ENCODE results near the gene ZNF333. TPM values are rescaled to one million over a fixed set of nuclear protein-coding genes. Genes with fewer than 3 reads are reported as not detected.

ZNF333 gene
- polyA plus RNA-seq, 1 of the 3 experiments (the other 2 are of a cell fraction) = 15.2 TPM

DNA sequence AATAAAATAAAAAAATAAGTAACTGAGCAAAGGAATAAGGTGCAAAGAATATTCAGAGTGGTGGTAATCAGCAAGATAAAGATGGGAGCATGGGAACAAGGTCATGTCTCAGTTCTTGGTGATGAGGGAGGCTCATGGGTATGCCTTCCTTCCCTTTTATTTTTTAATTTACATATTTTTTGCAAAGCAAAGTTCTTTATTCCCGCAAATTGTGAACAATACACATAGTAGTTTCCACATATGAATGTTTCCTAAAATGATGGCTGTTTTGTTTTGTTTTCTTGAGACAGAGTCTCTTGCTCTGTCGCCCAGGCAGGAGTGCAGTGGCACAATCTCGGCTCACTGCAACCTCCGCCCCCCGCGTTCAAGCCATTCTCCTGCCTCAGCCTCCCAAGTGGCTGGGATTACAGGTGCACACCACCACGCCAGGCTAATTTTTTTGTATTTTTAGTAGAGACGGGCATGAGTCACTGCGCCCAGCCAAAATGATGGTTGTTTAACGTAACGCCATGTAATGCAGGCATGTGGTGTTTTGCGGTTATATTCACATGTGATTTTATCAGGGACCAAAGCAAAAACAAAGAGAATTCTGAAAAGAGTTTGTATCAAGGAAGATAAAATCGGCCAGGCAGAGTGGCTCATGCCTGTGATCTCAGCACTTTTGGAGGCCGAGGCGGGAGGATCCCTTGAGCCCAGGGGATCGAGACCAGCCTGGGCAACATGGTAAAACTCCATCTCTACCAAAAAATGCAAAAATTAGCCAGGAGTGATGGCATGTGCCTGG lies 93.0 kb downstream of the ZNF333 start:
- H4K20me1 ChIP-seq (ENCODE audit: insufficient read depth) = no peaks in the 10 kb centered on the region
- H3K9ac ChIP-seq = no peak overlapping the region
- H3K9me3 ChIP-seq = no peaks in the 10 kb centered on the region
- no peaks in the 10 kb centered on the region for H3K9me2 ChIP-seq
- CTCF ChIA-PET = no interaction called here
- no peak overlapping the region for H3K4me3 ChIP-seq (ENCODE audit: low read depth in 2 of 2, low read length in 1 of 2)
- WGBS (ENCODE audit: low lambda C conversion rate) = 9% methylated on average over 16 of the region's 16 CpGs
- DNase-seq = no peak
- H3F3A ChIP-seq (replicated peaks; ENCODE audit: insufficient read depth) = no peaks in the 10 kb centered on the region
- H3K36me3 ChIP-seq (replicated peaks in 1 of 2; ENCODE audit: control insufficient read depth in 1 of 2, insufficient read depth in 2 of 2, low read length in 1 of 2) = no peaks in the 10 kb centered on the region
- H3K4me1 ChIP-seq (ENCODE audit: control insufficient read depth in 1 of 2, insufficient read depth in 2 of 2, low read depth in 1 of 2, low read length in 1 of 2) = no peaks in the 10 kb centered on the region
- no peak overlapping the region for H3K4me2 ChIP-seq
- H3K27me3 ChIP-seq (ENCODE audit: insufficient read depth) = peaks cover 10% of the 10 kb centered on the region; the same call in 1 of the 2 replicates
- no peak for TF ChIP-seq TCF12 (IDR thresholded peaks at IDR 0.05)
- no peak for TF ChIP-seq FOSL2 (IDR thresholded peaks at IDR 0.05; ENCODE audit: borderline replicate concordance, low read depth)
- TF ChIP-seq MXI1 (IDR thresholded peaks at IDR 0.05; ENCODE audit: low read depth, low read length) = no peak
- TF ChIP-seq NRF1 (IDR thresholded peaks at IDR 0.05; ENCODE audit: low read depth, low read length) = no peak
- TF ChIP-seq RXRA (IDR thresholded peaks at IDR 0.05; ENCODE audit: borderline replicate concordance, low read depth) = no peak
- no peak for TF ChIP-seq SIN3A (IDR thresholded peaks at IDR 0.05; ENCODE audit: borderline replicate concordance, low read depth, low read length)
- TF ChIP-seq, protein P1, sequence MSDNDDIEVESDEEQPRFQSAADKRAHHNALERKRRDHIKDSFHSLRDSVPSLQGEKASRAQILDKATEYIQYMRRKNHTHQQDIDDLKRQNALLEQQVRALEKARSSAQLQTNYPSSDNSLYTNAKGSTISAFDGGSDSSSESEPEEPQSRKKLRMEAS (IDR thresholded peaks at IDR 0.05; ENCODE audit: low read depth) = no peak
- TF ChIP-seq SMC3 (IDR thresholded peaks at IDR 0.05; ENCODE audit: low read depth, low read length) = no peak
- TF ChIP-seq, protein P2, sequence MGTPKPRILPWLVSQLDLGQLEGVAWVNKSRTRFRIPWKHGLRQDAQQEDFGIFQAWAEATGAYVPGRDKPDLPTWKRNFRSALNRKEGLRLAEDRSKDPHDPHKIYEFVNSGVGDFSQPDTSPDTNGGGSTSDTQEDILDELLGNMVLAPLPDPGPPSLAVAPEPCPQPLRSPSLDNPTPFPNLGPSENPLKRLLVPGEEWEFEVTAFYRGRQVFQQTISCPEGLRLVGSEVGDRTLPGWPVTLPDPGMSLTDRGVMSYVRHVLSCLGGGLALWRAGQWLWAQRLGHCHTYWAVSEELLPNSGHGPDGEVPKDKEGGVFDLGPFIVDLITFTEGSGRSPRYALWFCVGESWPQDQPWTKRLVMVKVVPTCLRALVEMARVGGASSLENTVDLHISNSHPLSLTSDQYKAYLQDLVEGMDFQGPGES (IDR thresholded peaks at IDR 0.05; ENCODE audit: low read depth, low read length) = no peak
- TF ChIP-seq, protein P3, sequence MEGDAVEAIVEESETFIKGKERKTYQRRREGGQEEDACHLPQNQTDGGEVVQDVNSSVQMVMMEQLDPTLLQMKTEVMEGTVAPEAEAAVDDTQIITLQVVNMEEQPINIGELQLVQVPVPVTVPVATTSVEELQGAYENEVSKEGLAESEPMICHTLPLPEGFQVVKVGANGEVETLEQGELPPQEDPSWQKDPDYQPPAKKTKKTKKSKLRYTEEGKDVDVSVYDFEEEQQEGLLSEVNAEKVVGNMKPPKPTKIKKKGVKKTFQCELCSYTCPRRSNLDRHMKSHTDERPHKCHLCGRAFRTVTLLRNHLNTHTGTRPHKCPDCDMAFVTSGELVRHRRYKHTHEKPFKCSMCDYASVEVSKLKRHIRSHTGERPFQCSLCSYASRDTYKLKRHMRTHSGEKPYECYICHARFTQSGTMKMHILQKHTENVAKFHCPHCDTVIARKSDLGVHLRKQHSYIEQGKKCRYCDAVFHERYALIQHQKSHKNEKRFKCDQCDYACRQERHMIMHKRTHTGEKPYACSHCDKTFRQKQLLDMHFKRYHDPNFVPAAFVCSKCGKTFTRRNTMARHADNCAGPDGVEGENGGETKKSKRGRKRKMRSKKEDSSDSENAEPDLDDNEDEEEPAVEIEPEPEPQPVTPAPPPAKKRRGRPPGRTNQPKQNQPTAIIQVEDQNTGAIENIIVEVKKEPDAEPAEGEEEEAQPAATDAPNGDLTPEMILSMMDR (IDR thresholded peaks at IDR 0.05) = no peak
- no peak for TF ChIP-seq JUND (IDR thresholded peaks at IDR 0.05)
- no peak for TF ChIP-seq RCOR1 (IDR thresholded peaks at IDR 0.05; ENCODE audit: low read length)
- no peak for TF ChIP-seq TAF1 (IDR thresholded peaks at IDR 0.05; ENCODE audit: borderline replicate concordance, low read depth, low read length)
- H3K79me2 ChIP-seq (ENCODE audit: insufficient read depth) = no peaks in the 10 kb centered on the region
- POLR2A ChIA-PET = no interaction called here
- no peak overlapping the region for H3K27ac ChIP-seq (ENCODE audit: low read depth in 2 of 2, low read length in 1 of 2)
- no peak overlapping the region for H2AFZ ChIP-seq (ENCODE audit: low read depth)

Other genes starting within 250 kb of the ZNF333 start
- 4.6 and 6.0 TPM in 2 replicates for gene PTGER1, start 214.7 kb upstream of the ZNF333 start, polyA plus RNA-seq (2012; rRNA removed)
- gene GIPC1, start 193.9 kb upstream of the ZNF333 start, polyA plus RNA-seq (2012; rRNA removed) = 138 and 144 TPM in 2 replicates
- 95.7 and 103 TPM in 2 replicates for gene DNAJB1, start 171.7 kb upstream of the ZNF333 start, polyA plus RNA-seq (2012; rRNA removed)
- gene TECR, start 160.5 kb upstream of the ZNF333 start, polyA plus RNA-seq (2012; rRNA removed) = 87.9 and 110 TPM in 2 replicates
- 458 and 465 TPM in 2 replicates for gene NDUFB7, start 118.0 kb upstream of the ZNF333 start, polyA plus RNA-seq (2012; rRNA removed)
- gene CLEC17A, start 107.0 kb upstream of the ZNF333 start, polyA plus RNA-seq (2012; rRNA removed) = 0.05 TPM in 1 of 2 replicates, not detected in the other
- gene ADGRE3, start 15.2 kb upstream of the ZNF333 start, polyA plus RNA-seq (2012; rRNA removed) = not detected in 2 replicates
- gene ADGRE2, start 88.5 kb downstream of the ZNF333 start, polyA plus RNA-seq (2012; rRNA removed) = 0.02 TPM in 1 of 2 replicates, not detected in the other
- not detected in 2 replicates for gene OR7A5, start 145.1 kb downstream of the ZNF333 start, polyA plus RNA-seq (2012; rRNA removed)
- not detected in 2 replicates for gene OR7C1, start 145.1 kb downstream of the ZNF333 start, polyA plus RNA-seq (2012; rRNA removed)
- not detected in 2 replicates for gene OR7A10, start 158.9 kb downstream of the ZNF333 start, polyA plus RNA-seq (2012; rRNA removed)
- gene OR7A17, start 196.1 kb downstream of the ZNF333 start, polyA plus RNA-seq (2012; rRNA removed) = not detected in 2 replicates